OCI-LY7 (cell line): ENCODE results near the gene PAN2. TPM values are rescaled to one million over a fixed set of nuclear protein-coding genes. Genes with fewer than 3 reads are reported as not detected.

Experiments
- BruUV-seq: library from RNA; stranded (reverse); fragments of 400-500 nt; replicated peaks from 2 replicates; lab custom pipeline; 2021; lab: Mats Ljungman, UMichigan
- CTCF ChIA-PET: fragments of 300-600 bp; sonication (Branson Sonifier 250); formaldehyde crosslinking; loops from one replicate; lab custom pipeline; 2022; ENCODE audit warnings: antibody characterized with exemption; ENCODE audit not compliant: unreplicated experiment; lab: Charles Lee
- POLR2A ChIA-PET: fragments of 300-600 bp; sonication (Branson Sonifier 250); formaldehyde crosslinking; loops from one replicate; lab custom pipeline; 2022; ENCODE audit warnings: antibody characterized with exemption; lab: Charles Lee
- DNase-seq: peaks from one replicate; pipeline ENCODE4 v3.0.0-alpha.2; 2015; ENCODE audit warnings: low spot score
- H2AFZ ChIP-seq: fragments of 200-600 bp; sonication (generic), shearing (Covaris generic); 2 replicates; pipeline ENCODE4 v1.6.1; 2014; ENCODE audit warnings: mild to moderate bottlenecking, antibody characterized with exemption, low read length, moderate library complexity
- H3K27ac ChIP-seq: fragments of 200-600 bp; sonication (generic); 2 replicates; pipeline ENCODE4 v1.5.1; 2014; ENCODE audit warnings: mixed run types, low read depth, mild to moderate bottlenecking, moderate library complexity, low read length, inconsistent platforms; ENCODE audit not compliant: poor library complexity, severe bottlenecking
- H3K36me3 ChIP-seq: fragments of 200-600 bp; sonication (generic); 2 replicates; pipeline ENCODE4 v1.6.1; 2014; ENCODE audit warnings: mild to moderate bottlenecking, antibody characterized with exemption, low read length, moderate library complexity, mixed read lengths; ENCODE audit not compliant: insufficient read depth
- H3K4me1 ChIP-seq: fragments of 200-600 bp; sonication (generic); 2 replicates; pipeline ENCODE4 v1.5.1; 2014; ENCODE audit warnings: mild to moderate bottlenecking, low read length; ENCODE audit not compliant: insufficient read depth, poor library complexity, severe bottlenecking
- H3K4me2 ChIP-seq: fragments of 200-600 bp; sonication (generic); 2 replicates; pipeline ENCODE4 v1.6.1; 2014; ENCODE audit warnings: mild to moderate bottlenecking, low read length
- H3K4me3 ChIP-seq: fragments of 200-600 bp; sonication (generic); 2 replicates; pipeline ENCODE4 v1.5.1; 2014; ENCODE audit warnings: mild to moderate bottlenecking, low read depth, low read length; ENCODE audit not compliant: poor library complexity, severe bottlenecking
- H3K79me2 ChIP-seq: fragments of 200-600 bp; sonication (generic); 2 replicates; pipeline ENCODE4 v1.6.1; 2016; ENCODE audit warnings: low read depth, mild to moderate bottlenecking, low read length, moderate library complexity, mixed read lengths; ENCODE audit not compliant: insufficient read depth
- H3K9me2 ChIP-seq: fragments of 200-600 bp; sonication (generic); 2 replicates; pipeline ENCODE4 v1.6.1; 2016; ENCODE audit warnings: mild to moderate bottlenecking, low read length, mixed read lengths; ENCODE audit not compliant: insufficient read depth
- H3K9me3 ChIP-seq: fragments of 200-600 bp; sonication (generic); 2 replicates; pipeline ENCODE4 v1.6.1; 2014; ENCODE audit warnings: mild to moderate bottlenecking, mixed run types, low read length, mixed read lengths
- H4K20me1 ChIP-seq: fragments of 200-600 bp; sonication (generic); 2 replicates; pipeline ENCODE4 v1.6.1; 2014; ENCODE audit warnings: mild to moderate bottlenecking, antibody characterized with exemption, low read length, moderate library complexity, mixed read lengths; ENCODE audit not compliant: insufficient read depth
- CTCF ChIP-seq: fragments of 200-600 bp; sonication (generic); conservative IDR thresholded peaks from 2 replicates; pipeline ENCODE4 v1.5.1; 2014; ENCODE audit warnings: mild to moderate bottlenecking, antibody characterized with exemption, low read length, moderate library complexity, mixed read lengths
- EZH2phosphoT487 ChIP-seq: fragments of 200-600 bp; sonication (generic); IDR thresholded peaks from 2 replicates; pipeline ENCODE4 v1.6.1; 2018; ENCODE audit warnings: low read depth, borderline replicate concordance, mild to moderate bottlenecking, mixed run types, antibody characterized with exemption, low read length, moderate library complexity, mixed read lengths
- intact Hi-C: fragments of 100-400 bp; cut with micrococcal nuclease; formaldehyde crosslinking; loops from one replicate; pipeline ENCODE4 v1.10.0; 2022; ENCODE audit not compliant: unreplicated experiment
- total RNA-seq, 2 experiments: library from RNA; depleted of rRNA in 1 of 2; stranded (reverse); fragments of >200 nt in 1 of 2; shearing (Covaris generic) in 1 of 2; gene quantifications; 2 replicates each; pipeline ENCODE4 v1.2.3, GENCODE V29; 2014 to 2022

PAN2 gene
- total RNA-seq, 2 experiments from 2014 or later = 106 to 117 TPM

GRCh38 chr12:56361487-56362129, 27.8 kb upstream of the PAN2 start:
- Histone ChIP-seq H4K20me1 (no peaks in the 10 kb centered on the region), H2AFZ (no peak overlapping the region), H3K36me3 (no peaks in the 10 kb centered on the region), H3K79me2 (peaks cover 29% of the 10 kb centered on the region), H3K4me2 (peak overlapping the region; percentile 83; the same call in 1 of the 2 replicates), H3K9me3 (no peaks in the 10 kb centered on the region), H3K4me3 (no peak overlapping the region), H3K4me1 (peaks cover 42% of the 10 kb centered on the region), H3K9me2 (no peaks in the 10 kb centered on the region), H3K27ac (no peak overlapping the region)
- DNase-seq = no peak
- TF ChIP-seq EZH2phosphoT487 (no peak), CTCF (no peak)
- no TSS peak for BruUV-seq
- ChIA-PET POLR2A (interaction anchor here (0.6 to 7.6 kb wide), 13 partner anchors 9 to 234 kb away, joined by 3 to 116 read pairs (median 17); partner anchors contain the start of genes CNPY2, ESYT1, IL23A and PAN2), CTCF (interaction anchor here (0.9 kb wide), 1 partner anchor 56 kb away, joined by 3 read pairs; no protein-coding TSS in a partner anchor)
- intact Hi-C loops = loop anchor here (2.0 kb wide), 2 partner anchors 23 to 87 kb away; partner anchors contain the start of genes IL23A and TIMELESS

GRCh38 chr12:56359851-56360767, 26.3 kb upstream of the PAN2 start, which contains the start of gene STAT2:
Gene STAT2 (minus strand): TSS chr12:56360107. CDS start chr12:56356571, 3,536 bp downstream.
- ChIA-PET POLR2A (interaction anchor here (0.6 to 7.6 kb wide), 32 partner anchors 10 to 973 kb away, joined by 3 to 116 read pairs (median 4); partner anchors contain the start of genes CNPY2, ESYT1, IL23A and ORMDL2), CTCF (interaction anchor here (0.6 to 3.1 kb wide), 12 partner anchors 13 to 232 kb away, joined by 3 to 21 read pairs (median 4); partner anchors contain the start of genes ESYT1, IL23A and TIMELESS)
- TF ChIP-seq CTCF = no peak
- no peak for TF ChIP-seq EZH2phosphoT487
- peak within 1 kb of the TSS; percentile 54; the same call in 1 of the 2 replicates for H2AFZ ChIP-seq
- no peaks in the 10 kb centered on the region for H3K9me3 ChIP-seq
- H3K4me1 ChIP-seq = peaks cover 39% of the 10 kb centered on the region
- intact Hi-C loops = loop anchor here (1.0 to 2.0 kb wide), 5 partner anchors 15 to 104 kb away; partner anchors contain the start of genes IL23A and TIMELESS
- no peaks in the 10 kb centered on the region for H3K9me2 ChIP-seq
- BruUV-seq = no TSS peak
- no peaks in the 10 kb centered on the region for H4K20me1 ChIP-seq
- H3K36me3 ChIP-seq = peaks cover 13% of the 10 kb centered on the region
- H3K4me2 ChIP-seq = peak within 1 kb of the TSS; percentile 91
- DNase-seq = peak; percentile 100
- H3K27ac ChIP-seq = peak within 1 kb of the TSS; percentile 53
- H3K4me3 ChIP-seq = peak within 1 kb of the TSS; percentile 95
- peaks cover 29% of the 10 kb centered on the region for H3K79me2 ChIP-seq
